ENCODE data around the gene IER5L.
A peak's percentile ranks its signal among the peaks of the same experiment; 100 is the strongest.

DNA sequence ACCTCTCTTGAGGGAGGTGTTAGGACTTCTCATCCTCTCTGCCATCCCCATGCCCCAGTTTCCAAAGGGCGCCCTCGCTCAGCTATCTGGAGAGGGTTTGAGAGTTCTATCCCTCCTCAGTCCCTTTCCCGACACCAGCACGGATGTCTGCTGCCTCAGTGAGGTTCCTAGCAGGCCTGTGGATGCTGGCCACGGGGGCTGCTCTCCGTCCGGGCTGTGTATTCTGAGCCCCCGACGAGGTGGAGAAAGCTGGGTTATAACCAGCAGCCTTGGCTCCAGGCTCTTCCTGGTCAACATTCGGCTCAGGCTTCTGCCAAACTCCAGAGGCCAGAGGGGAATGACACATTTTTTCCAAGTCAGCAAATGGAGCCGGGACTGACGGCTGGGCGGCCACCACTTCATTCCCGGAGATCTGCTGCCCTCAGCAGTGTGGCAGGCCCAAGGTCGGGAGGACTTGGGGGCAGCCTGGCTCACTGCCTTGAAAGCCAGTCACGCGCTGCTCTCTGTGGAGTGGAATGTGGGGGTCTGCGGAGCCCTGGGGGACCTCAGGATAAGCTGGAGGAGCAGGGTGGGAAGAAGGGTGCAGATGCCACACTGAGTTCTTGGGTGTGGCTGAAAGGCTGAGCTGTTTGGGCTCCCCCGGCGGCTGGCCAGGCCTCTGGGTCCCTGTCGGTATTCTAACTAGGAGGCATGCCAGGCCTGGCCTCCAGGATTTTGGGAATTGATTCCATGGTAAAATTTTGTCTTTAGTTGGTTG is 39.4 kb downstream of the IER5L start:
- TF ChIP-seq, protein P1, sequence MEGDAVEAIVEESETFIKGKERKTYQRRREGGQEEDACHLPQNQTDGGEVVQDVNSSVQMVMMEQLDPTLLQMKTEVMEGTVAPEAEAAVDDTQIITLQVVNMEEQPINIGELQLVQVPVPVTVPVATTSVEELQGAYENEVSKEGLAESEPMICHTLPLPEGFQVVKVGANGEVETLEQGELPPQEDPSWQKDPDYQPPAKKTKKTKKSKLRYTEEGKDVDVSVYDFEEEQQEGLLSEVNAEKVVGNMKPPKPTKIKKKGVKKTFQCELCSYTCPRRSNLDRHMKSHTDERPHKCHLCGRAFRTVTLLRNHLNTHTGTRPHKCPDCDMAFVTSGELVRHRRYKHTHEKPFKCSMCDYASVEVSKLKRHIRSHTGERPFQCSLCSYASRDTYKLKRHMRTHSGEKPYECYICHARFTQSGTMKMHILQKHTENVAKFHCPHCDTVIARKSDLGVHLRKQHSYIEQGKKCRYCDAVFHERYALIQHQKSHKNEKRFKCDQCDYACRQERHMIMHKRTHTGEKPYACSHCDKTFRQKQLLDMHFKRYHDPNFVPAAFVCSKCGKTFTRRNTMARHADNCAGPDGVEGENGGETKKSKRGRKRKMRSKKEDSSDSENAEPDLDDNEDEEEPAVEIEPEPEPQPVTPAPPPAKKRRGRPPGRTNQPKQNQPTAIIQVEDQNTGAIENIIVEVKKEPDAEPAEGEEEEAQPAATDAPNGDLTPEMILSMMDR (IDR thresholded peaks at IDR 0.05 in 4 of 5, conservative IDR thresholded peaks at IDR 0.05 in 1 of 5): no peak
- peak in 1 of 2 donors; percentile 14 for TF ChIP-seq POLR2A (IDR thresholded peaks at IDR 0.05)

Data from gastrocnemius medialis (tissue), 4 donors.